Mesenteric fat pad (tissue), 1 donor: ENCODE data around the gene SYT1. TPM values are rescaled to one million over a fixed set of nuclear protein-coding genes. Genes with fewer than 3 reads are reported as not detected.
"Not testable (repeated sequence)": the region's sequence is repeated elsewhere in the genome, so short reads cannot be mapped to it uniquely, and the experiment has no call there.

ENCODE experiments used
- DNase-seq: peaks from one replicate; pipeline ENCODE4 v3.0.0-alpha.2; 2020; ENCODE audit warnings: low spot score
- total RNA-seq: library from RNA; stranded (reverse); fragmentation: NEBNext Ultra II Directional; extraction: Animal tissue kit (Norgen Biotek cat#: 25700); gene quantifications from one replicate; pipeline ENCODE4 v1.2.1, GENCODE V29; 2021
- donor health status: DM: yes; HTN: yes; CAD: no.

The SYT1 gene
- total RNA-seq, 1 donor from 2014 or later: 0.87 TPM

DNA sequence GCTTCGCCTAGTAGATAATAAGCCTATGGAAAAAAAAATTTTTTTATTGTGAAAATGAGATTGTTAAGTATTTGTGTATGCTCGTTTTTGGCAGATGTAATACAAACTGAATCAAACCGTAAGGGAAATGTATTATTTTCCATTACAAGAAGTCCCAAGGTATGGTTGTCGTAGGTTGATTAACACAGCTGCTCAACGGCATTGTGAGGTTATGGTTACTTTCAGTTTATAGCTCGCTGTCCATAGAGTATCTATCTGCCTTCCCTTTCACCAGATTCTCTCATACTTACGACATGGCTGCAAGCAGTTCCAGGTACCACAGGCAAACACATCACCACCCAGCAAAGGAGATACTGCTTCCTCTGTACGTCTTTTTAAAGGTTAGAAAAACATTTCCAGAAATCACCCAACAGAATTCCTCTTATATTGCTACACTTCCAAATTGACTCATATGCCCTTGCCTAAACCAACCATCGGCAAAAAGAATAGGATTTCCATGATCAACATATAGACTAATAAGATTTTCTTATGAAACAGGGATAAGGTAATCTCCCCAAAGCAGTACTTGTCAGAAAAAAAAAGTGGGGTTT lies 338.6 kb downstream of the SYT1 start:
- no peak for DNase-seq

DNA sequence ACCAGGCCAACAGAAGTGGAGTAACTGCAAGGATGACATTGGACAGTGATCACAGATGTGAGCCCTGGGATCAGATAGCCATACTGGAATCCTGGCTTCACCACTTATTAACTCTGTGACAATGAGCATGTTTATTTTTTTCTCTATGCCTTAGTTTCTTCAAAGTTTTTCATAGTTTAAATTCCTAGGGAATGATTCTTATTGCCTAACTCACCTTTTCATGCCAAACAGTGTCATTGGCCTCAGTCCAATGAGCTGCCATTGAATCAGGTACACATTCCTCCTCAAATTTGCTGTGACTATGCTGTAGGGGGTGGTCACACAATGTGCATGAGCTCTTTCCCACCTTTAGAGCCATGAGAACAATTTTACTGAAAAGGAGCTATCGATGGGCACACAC lies 342.3 kb downstream of the SYT1 start:
- DNase-seq: no peak

DNA sequence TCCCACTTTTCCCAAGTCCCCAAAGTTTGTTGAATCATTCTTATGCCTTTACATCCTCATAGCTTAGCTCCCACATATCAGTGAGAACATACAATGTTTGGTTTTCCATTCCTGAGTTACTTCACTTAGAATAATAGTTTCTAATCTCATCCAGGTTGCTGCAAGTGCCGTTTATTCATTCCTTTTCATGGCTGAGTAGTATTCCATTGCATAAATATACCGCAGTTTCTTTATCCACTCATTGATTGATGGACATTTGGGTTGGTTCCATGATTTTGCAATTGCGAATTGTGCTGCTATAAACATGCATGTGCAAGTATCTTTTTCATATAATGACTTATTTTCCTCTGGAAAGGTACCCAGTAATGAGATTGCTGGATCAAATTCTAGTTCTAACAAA lies 345.8 kb downstream of the SYT1 start:
- DNase-seq: not testable (repeated sequence)

DNA sequence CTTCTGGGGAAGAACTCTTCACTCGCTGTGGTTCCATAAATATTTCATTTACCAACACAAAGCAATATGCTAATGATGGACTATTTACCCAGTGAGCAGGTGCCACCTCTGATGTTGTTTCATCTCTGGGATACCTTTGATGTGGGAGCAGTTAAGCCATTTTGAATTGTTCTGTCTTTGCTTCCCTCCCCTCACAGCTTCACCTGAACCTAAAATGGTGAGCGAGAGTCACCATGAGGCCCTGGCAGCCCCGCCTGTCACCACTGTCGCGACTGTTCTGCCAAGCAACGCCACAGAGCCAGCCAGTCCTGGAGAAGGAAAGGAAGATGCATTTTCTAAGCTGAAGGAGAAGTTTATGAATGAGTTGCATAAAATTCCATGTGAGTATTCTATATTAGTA lies 352.7 kb downstream of the SYT1 start:
- no peak for DNase-seq

DNA sequence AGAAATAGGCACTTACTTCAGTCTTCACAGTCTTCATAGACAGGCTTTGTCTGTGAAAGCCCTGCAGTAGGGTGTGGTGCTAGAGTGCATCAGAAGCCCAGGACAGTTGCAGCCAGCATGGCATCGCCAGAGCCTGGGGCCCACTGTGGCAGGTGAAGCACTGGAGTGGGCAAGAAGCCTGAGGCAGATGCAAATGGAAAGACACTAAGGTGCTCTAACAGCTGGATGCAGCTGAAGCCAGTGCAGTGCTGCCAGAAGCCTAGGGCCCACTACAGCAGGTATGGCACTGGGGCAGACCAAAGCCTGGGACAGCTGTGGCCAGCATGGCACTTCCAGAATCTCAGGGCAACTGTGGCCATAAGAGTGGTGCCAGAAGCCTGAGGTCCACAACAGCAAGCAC lies 358.6 kb downstream of the SYT1 start:
- no peak for DNase-seq

DNA sequence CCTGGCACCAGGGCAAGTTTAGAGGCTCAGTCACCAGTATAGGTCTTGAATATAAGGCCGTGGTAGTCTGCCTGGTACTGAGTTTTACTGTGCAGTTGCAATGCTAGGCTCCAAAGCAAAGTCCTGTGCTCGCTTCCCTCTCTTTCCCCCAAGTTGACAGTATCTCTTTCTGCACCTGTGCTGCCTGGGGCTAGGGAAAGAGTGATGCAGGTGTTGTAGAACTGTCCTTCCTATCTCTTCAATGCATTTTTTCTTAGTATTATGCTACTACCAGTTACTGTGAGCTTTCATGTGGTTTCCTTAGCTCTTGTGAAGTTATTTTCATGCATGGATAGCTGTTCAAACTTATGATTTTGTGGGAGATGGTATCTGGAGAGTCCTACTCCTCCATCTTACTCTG lies 359.2 kb downstream of the SYT1 start:
- DNase-seq: no peak

DNA sequence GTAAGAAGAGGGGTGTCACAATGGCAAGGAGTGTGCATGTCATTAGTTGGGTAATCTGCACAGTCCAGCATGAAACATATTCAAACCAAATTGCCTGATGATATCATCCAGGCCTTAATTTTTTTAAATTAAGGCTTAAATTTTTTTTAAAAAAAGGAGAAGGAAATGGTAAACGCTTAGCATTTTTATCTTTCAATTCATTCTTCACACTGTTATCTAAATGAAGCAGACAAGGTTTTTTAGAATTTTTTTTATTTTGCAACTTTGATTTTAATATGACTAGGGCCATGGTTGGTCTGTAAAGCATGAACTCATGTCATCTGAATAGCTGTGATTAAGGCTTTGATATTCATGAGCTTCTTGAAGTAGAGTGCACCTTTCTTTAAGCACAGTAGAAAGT lies 362.5 kb downstream of the SYT1 start:
- DNase-seq: no peak

DNA sequence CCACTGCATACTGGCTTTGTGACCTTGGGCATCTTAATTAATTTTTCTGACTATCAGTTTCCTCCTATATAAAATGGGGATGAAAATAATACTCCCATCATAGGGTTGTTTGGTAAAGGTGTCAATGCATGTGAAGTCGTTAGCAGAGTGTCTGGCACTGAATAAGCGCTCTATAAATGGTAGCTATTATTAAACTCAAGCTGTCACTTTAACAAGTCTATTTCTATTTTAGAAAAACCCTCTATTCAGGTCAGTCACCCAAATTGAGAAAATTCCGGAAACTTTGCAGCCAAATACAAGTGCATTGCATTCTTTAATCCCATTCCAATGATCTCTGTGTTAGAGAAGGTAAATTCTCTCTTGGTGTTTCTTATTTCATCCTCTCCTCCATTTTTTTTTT lies 363.1 kb downstream of the SYT1 start:
- DNase-seq: no peak

DNA sequence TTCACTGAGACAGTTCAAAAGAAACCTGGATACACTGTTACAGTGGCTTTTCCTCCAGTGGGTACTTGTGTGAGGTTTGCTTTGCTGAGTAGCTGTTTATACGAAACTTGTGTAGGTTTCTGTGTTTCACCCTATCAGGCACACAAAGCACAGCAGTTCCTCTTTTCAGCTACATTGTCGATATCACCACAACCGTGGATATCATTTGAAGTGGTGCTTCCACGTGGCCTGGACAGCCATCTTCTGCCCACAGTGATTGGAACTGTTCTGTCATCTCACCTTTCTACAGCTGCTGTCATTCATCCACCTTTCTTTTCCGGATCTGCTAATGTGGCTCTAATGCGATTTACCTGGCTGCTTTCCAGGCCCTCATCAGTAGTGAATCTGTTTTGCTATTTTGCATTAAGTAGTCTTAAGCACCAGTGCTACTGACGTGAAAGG lies 368.8 kb downstream of the SYT1 start:
- no peak for DNase-seq

DNA sequence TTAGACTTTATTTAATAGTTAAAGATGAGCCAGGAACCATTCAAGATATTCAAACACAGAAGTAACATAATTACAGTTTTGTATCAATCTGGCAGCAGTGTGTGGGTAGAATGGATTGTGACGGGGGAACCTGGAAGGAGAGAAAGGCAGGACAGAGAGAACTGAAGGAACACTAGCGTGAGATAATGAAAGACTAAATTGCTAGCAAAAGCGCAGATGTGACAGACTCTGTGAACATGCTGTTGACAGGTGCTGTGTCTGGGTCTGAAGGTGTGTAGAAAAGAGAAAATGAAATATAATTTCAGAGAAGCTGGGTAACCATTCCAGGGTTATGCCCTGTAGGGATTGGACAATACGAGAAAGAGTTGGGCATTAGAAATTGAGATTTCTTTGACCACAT lies 372.3 kb downstream of the SYT1 start:
- DNase-seq: no peak

DNA sequence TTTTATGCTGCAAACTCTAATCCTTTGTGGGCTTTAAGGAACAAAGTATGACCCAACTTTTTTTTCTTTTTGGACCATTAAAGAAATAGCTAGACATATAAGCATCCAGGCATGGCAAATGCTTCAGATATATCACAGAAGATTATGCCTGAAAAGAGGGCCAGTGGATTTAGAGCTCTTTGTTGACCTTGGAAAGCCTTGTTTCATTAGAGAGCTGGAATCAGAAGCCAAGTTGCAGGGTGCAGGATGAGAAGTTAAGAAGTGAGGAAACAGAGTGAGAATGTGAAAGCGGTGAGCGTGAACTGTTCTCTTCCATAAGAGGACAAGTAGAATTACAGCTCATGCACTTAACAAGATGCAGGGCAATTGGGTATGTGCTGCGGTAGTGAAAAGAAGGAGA lies 373.7 kb downstream of the SYT1 start:
- no peak for DNase-seq

DNA sequence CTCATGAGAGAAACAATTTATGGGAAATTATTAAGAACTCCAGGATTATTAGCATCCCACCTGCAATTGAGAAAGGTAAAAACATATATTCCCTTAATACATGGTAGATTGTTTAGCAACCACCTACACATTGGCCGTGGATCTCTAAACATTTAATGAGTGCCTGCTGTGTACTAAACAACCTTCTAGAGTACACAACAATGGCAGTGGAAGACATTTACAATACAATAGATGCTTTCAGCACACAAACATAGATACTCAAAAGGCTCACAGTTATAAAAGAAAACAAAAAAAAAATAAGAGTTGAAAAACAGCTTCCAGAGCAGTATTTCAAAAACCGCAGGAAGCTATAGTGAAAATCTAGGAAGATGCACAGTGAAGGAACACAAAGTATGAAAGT lies 382.9 kb downstream of the SYT1 start:
- DNase-seq: no peak

DNA sequence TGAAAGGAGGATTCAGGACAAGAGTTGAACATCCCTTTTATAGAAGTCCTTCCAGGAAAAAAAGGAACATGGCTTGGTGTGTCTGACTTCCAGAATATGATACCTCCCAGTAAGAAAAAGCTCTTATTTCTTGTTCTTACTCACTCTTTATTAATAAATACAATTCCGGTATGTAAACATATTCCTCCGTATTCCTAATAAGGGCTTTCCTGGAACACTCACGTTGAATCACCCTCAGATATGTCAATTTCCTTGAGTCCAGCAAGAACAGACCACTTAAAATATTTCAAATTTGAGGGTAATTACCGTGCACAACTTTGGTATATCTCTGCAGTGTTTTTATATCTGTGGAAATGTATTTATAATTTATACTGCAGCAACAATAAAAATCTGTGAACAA lies 385.6 kb downstream of the SYT1 start:
- no peak for DNase-seq

DNA sequence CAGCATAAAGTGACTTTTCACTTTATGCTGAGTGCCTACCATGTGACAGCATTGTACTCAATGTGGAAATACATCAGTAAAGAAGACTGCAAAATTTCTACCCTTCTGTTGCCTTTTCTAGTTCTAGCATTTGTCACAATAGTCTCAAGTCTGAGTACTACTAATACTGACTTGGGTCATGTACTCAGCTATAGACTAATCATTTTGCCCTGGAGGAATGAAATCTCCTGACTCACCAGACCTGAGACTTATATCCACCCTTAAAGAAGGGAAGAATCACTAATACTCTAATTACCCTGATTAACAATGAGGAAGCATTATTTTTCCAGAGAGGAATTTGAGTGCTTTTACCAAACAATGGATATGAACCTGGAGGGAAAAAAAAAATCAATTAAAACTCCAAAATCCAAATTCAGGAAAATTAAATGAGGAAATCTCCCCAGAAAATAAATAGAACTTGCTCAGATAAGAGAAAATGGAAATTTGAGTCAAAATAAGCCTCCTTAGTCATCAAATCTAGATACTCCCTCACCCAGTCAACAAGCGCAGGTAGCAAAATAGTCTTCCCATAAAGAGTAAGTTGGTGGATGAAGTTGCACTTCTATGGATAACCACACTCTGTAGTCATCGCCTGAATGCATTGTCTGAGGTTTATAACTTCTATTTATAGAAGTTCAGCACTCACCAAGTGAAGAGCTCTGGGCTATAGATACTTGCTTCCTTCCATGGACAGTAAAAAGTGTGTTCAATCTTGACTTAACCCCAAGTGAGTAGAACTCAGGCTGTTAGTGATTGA lies 386.6 kb downstream of the SYT1 start:
- no peak for DNase-seq

DNA sequence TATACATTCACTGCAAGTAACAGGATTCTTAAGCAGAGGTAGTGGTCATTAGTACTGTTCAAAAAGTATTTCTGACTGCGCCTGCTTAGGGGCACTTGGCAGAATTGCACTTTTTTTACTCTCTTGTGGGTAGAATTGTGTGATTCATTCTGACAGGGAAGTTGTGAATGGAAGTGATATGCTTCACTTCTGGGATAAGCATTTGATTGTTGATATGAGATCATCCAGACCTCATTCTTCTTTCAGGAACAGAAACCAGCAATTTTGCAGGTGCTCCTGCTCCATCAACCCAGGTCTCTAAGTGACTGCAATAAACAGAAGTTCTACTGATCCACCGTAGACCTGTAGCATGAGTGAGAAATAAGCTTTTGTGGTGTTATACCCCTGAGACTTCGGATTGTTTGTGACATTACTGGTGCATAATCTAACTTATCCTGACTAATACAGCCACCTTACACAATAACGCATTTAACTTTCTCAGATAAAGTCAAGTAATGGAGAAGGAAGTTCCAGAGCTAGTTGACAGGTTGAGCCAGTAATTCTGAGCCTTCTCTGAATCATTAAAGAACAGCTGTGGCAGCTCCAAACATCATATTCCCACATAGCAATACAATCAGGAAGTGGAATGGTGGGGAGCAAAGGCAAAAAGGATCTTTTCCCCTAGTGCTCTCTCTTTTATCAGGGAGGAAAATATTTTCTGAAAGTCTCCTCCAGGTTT lies 387.9 kb downstream of the SYT1 start:
- no peak for DNase-seq

DNA sequence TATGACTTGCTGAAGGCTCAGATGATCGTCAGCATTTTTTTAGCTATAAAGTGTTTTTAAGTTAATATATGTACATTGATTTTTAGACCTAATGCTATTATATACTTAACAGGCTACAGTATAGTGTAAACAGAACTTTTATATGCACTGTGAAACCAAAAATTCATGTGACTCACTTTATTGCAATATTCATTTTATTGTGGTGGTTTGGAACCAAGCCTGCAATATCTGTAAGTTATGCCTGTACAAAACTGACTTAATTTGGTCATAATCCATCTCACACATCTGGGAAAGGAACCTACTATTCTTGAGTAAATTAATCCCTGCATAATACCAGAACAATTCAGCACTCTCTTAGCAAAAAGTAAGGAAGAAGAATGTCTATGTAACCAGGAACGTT lies 390.7 kb downstream of the SYT1 start:
- no peak for DNase-seq

DNA sequence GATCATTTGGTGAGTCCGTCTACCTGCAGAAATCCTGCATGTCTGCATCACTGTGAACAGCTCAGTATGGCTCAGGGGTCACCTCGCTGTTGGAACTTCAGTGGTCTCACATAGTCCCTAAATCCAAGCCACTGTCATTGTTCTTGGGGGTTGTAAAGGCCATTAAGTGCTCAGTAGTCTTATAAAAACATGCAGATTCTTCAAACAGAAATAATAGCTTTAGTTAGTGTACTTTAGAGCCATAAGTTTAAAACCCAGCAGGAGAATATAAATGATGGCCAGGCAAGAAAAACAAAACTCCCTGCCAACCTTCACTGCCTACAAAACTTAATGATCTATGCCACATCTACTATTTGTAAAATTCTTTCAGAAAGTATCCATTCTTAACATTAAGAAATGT lies 396.3 kb downstream of the SYT1 start:
- no peak for DNase-seq

DNA sequence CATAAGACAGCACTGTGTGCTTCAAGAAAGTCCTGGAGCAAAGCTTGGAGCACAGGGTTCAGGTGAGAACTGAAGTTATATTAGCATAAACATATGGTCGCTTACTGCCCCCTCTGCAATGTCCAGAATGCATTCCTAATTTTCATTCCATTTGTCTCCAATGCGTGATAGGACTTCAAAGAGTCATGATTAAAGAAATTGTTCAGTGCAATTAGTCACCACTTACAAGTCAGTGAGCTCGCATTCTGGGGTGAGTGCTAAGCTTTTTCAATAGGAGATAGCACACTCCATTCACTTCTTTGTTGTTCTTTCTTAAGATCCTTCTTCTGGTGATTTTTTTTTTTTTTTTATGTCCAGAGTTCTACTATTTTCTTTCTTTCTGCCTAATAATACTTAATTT lies 398.4 kb downstream of the SYT1 start:
- no peak for DNase-seq

DNA sequence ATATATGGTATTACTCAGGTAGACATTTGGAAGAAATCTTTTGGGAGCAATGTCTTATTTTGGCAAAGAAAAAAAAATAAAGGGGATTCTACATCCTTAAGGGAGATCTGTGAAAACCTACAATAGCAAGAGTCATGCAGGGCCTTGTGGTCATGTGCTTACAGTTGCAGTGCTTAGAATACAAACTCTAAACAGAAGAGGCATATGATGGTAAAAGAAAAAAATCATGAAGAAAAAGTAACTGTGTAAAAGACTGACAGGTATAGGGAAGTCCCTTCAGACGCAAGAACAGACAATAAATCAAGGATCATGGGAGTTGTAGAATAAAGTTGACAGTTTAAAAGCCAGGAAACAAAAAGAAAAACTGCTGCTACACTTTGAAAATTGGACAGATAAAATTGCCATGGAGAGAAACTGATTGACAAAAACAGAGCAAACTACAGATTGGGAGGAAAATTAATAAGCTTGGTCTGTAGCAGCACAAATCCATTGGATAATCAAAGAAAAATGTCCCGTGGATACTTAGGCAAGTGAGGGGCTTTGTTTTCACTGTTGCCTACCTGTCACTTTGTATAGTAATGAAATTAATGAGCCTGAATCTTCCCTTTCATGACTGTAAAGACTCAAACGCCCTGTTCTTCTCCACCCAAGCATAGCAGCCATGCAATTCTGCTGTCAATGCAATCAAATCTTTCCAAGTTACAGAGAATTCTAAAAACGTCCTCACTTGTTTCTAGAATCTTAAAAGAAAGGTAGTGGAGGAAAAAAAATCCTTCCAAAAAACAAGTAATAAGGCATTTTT lies 402.0 kb downstream of the SYT1 start:
- DNase-seq: no peak

DNA sequence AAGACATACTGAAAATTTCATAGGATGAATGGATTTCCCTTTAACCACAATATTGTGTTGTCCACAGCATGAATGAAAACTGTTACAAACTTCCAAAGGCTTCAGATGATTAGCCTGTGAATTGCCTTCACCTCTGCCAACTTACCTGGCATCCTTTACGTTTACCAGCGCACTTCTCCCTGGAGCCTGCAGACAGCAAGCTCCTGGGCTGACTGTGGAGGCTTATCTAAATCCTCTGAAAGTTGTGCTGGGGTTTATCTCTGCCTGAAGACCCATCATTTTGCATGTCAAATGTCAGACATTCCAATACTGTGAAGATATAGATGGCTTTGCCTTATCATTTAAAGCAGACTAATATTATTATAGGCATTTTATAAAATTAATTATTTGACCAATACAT lies 403.0 kb downstream of the SYT1 start:
- DNase-seq: no peak

DNA sequence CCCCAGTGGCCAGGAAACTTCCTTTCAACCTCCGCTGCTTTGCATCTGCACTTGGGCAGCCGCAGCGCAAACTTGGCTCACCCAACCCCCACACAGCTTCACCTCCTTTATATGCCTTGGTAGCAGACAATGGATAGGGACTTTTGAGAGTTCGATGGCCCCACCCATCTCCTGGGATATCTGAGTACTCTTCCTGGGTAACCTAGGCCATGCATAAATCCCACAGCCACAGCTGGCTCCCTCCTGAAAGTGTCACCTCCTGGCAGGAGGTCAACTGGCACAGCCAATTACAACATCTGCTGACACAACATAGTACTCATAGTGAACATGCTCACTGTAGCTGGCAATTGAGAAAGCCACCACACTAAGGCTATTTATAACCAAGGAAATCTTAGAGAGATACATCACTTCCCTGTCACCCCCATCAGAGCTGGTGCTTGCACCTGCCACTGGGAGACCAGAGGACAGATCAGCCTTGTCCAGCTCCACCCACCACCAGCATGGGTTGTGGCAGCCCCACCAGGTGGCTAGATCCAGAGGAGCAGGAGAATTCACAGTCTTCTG lies 410.0 kb downstream of the SYT1 start:
- DNase-seq: no peak
